ENCODE data around the gene BABAM2.

GRCh38 chr2:28354920-28355520 is 464.5 kb downstream of the BABAM2 start:
- TF ChIP-seq POLR2AphosphoS5 (IDR thresholded peaks at IDR 0.05; ENCODE audit: insufficient read depth in 1 of 2, low read depth in 1 of 2) (no peak), CTCF (IDR thresholded peaks at IDR 0.05) (no peak)

Measured in vagina (tissue), 2 donors.